Activated T-cell treated with anti-CD3 and anti-CD28 coated beads, Interleukin-2, amount 50 U/mL, for 4 hours (primary cell): ENCODE measurements around the gene PTPRB. TPM values are rescaled to one million over a fixed set of nuclear protein-coding genes. Genes with fewer than 3 reads are reported as not detected.
A peak's percentile ranks its signal among the peaks of the same experiment; 100 is the strongest.

Experiments used
- ATAC-seq, 2 donors: fragments of 200-7000 bp; cut with Tn5 transposase; one replicate each; pipeline ENCODE4 v1.10.0; 2021
- DNase-seq: peaks from one replicate; pipeline ENCODE4 v3.0.0-alpha.2; 2020
- H3K27me3 Mint-ChIP-seq: one replicate; pipeline ENCODE4 v1.8.0; 2021; ENCODE audit warnings: low read depth, mixed read lengths
- H3K36me3 Mint-ChIP-seq: one replicate; pipeline ENCODE4 v1.8.0; 2022; ENCODE audit warnings: mixed read lengths; ENCODE audit not compliant: insufficient read depth
- H3K4me1 Mint-ChIP-seq: one replicate; pipeline ENCODE4 v1.8.0; 2021; ENCODE audit warnings: low read depth, mixed read lengths
- H3K4me3 Mint-ChIP-seq: one replicate; pipeline ENCODE4 v1.8.0; 2021; ENCODE audit warnings: mild to moderate bottlenecking, moderate library complexity, mixed read lengths
- H3K9me3 Mint-ChIP-seq: one replicate; pipeline ENCODE4 v1.8.0; 2021; ENCODE audit warnings: mixed read lengths
- total RNA-seq, 3 donors: library from RNA; stranded (reverse); gene quantifications; one replicate each; pipeline ENCODE4 v1.2.1, GENCODE V29; 2021

PTPRB gene
- under 1 TPM; 0.05 to 0.11 (median 0.05) TPM for total RNA-seq

GRCh38 chr12:70637303-70638085, at the start of gene PTPRB:
Gene PTPRB, minus strand, starts transcription at chr12:70637429. Its CDS starts 34 bp downstream, at chr12:70637395.
- no peak for ATAC-seq
- H3K4me3 Mint-ChIP-seq, result no peak within 1 kb of the TSS
- no peaks in the 10 kb centered on the region for H3K4me1 Mint-ChIP-seq
- no peak for DNase-seq
- no peaks in the 10 kb centered on the region for H3K9me3 Mint-ChIP-seq
- H3K27me3 Mint-ChIP-seq, result peaks cover 4% of the 10 kb centered on the region
- no peaks in the 10 kb centered on the region for H3K36me3 Mint-ChIP-seq

GRCh38 chr12:70686907-70687306, 49.7 kb upstream of the PTPRB start:
- H3K4me1 Mint-ChIP-seq, result no peaks in the 10 kb centered on the region
- no peaks in the 10 kb centered on the region for H3K36me3 Mint-ChIP-seq
- peaks cover 4% of the 10 kb centered on the region for H3K27me3 Mint-ChIP-seq
- no peak overlapping the region for H3K4me3 Mint-ChIP-seq
- H3K9me3 Mint-ChIP-seq, result no peaks in the 10 kb centered on the region
- ATAC-seq (no peak), DNase-seq (no peak)

- no peak for ATAC-seq
- no peak for DNase-seq
- Mint-ChIP-seq H3K4me3 (no peak overlapping the region), H3K27me3 (peaks cover 4% of the 10 kb centered on the region), H3K4me1 (no peaks in the 10 kb centered on the region), H3K9me3 (no peaks in the 10 kb centered on the region), H3K36me3 (no peaks in the 10 kb centered on the region)
These were observed 49.1 kb upstream of the PTPRB start for GRCh38 chr12:70686299-70686698.

GRCh38 chr12:70683976-70684375, 46.7 kb upstream of the PTPRB start:
- Mint-ChIP-seq H3K36me3 (no peaks in the 10 kb centered on the region), H3K4me3 (no peak overlapping the region), H3K27me3 (peaks cover 6% of the 10 kb centered on the region), H3K4me1 (no peaks in the 10 kb centered on the region), H3K9me3 (no peaks in the 10 kb centered on the region)
- DNase-seq, result no peak
- no peak for ATAC-seq

- ATAC-seq, result no peak
- DNase-seq, result no peak
- H3K4me3 Mint-ChIP-seq, result no peak overlapping the region
- H3K27me3 Mint-ChIP-seq, result peaks cover 7% of the 10 kb centered on the region
- H3K9me3 Mint-ChIP-seq, result peaks cover 8% of the 10 kb centered on the region
- H3K36me3 Mint-ChIP-seq, result no peaks in the 10 kb centered on the region
- no peaks in the 10 kb centered on the region for H3K4me1 Mint-ChIP-seq
These were observed 34.5 kb upstream of the PTPRB start for GRCh38 chr12:70671698-70672097.

- Mint-ChIP-seq H3K4me1 (no peaks in the 10 kb centered on the region), H3K9me3 (peaks cover 6% of the 10 kb centered on the region), H3K27me3 (peaks cover 7% of the 10 kb centered on the region), H3K4me3 (no peak overlapping the region), H3K36me3 (no peaks in the 10 kb centered on the region)
- no peak for DNase-seq
- no peak for ATAC-seq
These were observed 33.7 kb upstream of the PTPRB start for GRCh38 chr12:70670948-70671347.

DNA sequence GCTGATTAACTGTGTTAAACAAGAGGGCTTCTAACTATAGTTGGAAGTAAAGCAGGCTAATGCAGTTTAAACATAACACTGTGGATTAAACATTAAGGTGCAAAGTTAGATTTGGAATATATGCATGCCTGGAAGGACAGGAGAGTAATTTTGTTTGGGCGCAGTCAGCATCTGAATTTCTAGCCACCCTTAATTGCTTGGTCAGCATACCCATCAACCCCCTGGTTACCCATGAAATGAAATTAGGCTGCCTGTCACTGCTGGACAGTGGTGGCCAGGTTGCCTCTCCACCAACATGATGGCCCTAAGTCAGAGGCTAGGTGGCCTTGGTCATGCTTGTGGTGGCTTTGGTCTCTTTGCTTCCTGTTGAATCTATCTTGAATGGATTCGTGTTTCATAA, 30.0 kb upstream of the PTPRB start:
- no peak for ATAC-seq
- Mint-ChIP-seq H3K36me3 (no peaks in the 10 kb centered on the region), H3K4me1 (no peaks in the 10 kb centered on the region), H3K27me3 (peaks cover 7% of the 10 kb centered on the region), H3K9me3 (no peaks in the 10 kb centered on the region), H3K4me3 (no peak overlapping the region)
- no peak for DNase-seq

DNA sequence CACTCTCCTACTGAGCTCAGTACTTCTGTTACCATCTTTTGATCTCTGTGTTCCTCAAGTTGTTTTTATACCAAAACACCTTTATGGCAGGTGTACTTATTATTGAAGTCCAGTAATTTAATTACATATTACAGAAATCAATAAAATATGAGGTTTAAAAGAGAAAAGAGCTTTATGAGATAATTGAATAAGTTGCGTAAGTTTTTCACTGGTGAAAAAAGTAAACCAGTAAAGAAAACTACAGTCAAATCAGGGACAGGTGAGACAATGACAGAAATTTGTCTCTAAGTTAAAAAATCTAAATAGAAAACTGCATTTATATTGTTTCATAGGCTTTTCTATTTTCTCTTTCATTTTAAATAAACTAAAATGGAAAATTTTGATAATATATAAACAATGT, 29.1 kb upstream of the PTPRB start:
- ATAC-seq (no peak), DNase-seq (no peak)
- H3K36me3 Mint-ChIP-seq, result no peaks in the 10 kb centered on the region
- H3K9me3 Mint-ChIP-seq, result no peaks in the 10 kb centered on the region
- H3K27me3 Mint-ChIP-seq, result peaks cover 7% of the 10 kb centered on the region
- no peak overlapping the region for H3K4me3 Mint-ChIP-seq
- H3K4me1 Mint-ChIP-seq, result peaks cover 4% of the 10 kb centered on the region

GRCh38 chr12:70664465-70664881, 27.2 kb upstream of the PTPRB start:
- peaks cover 4% of the 10 kb centered on the region for H3K4me1 Mint-ChIP-seq
- H3K4me3 Mint-ChIP-seq, result no peak overlapping the region
- peaks cover 7% of the 10 kb centered on the region for H3K27me3 Mint-ChIP-seq
- no peaks in the 10 kb centered on the region for H3K9me3 Mint-ChIP-seq
- DNase-seq (no peak), ATAC-seq (no peak)
- H3K36me3 Mint-ChIP-seq, result no peaks in the 10 kb centered on the region

GRCh38 chr12:70663838-70664237, 26.6 kb upstream of the PTPRB start:
- Mint-ChIP-seq H3K4me3 (no peak overlapping the region), H3K9me3 (no peaks in the 10 kb centered on the region), H3K27me3 (peaks cover 6% of the 10 kb centered on the region), H3K4me1 (peaks cover 4% of the 10 kb centered on the region), H3K36me3 (no peaks in the 10 kb centered on the region)
- no peak for DNase-seq
- no peak for ATAC-seq

GRCh38 chr12:70661466-70662161, 24.4 kb upstream of the PTPRB start:
- peaks cover 2% of the 10 kb centered on the region for H3K27me3 Mint-ChIP-seq
- no peak overlapping the region for H3K4me3 Mint-ChIP-seq
- peaks cover 4% of the 10 kb centered on the region for H3K4me1 Mint-ChIP-seq
- ATAC-seq, result peak in 1 of 2 donors; percentile 28
- no peaks in the 10 kb centered on the region for H3K36me3 Mint-ChIP-seq
- no peaks in the 10 kb centered on the region for H3K9me3 Mint-ChIP-seq
- DNase-seq, result no peak

GRCh38 chr12:70660620-70661219, 23.5 kb upstream of the PTPRB start:
- Mint-ChIP-seq H3K9me3 (no peaks in the 10 kb centered on the region), H3K4me1 (peaks cover 4% of the 10 kb centered on the region), H3K27me3 (peaks cover 2% of the 10 kb centered on the region), H3K36me3 (no peaks in the 10 kb centered on the region), H3K4me3 (no peak overlapping the region)
- ATAC-seq, result no peak
- no peak for DNase-seq

GRCh38 chr12:70660002-70660604, 22.9 kb upstream of the PTPRB start:
- H3K36me3 Mint-ChIP-seq, result no peaks in the 10 kb centered on the region
- peaks cover 4% of the 10 kb centered on the region for H3K4me1 Mint-ChIP-seq
- no peaks in the 10 kb centered on the region for H3K9me3 Mint-ChIP-seq
- no peak for DNase-seq
- H3K4me3 Mint-ChIP-seq, result no peak overlapping the region
- no peak for ATAC-seq
- H3K27me3 Mint-ChIP-seq, result peaks cover 2% of the 10 kb centered on the region

DNA sequence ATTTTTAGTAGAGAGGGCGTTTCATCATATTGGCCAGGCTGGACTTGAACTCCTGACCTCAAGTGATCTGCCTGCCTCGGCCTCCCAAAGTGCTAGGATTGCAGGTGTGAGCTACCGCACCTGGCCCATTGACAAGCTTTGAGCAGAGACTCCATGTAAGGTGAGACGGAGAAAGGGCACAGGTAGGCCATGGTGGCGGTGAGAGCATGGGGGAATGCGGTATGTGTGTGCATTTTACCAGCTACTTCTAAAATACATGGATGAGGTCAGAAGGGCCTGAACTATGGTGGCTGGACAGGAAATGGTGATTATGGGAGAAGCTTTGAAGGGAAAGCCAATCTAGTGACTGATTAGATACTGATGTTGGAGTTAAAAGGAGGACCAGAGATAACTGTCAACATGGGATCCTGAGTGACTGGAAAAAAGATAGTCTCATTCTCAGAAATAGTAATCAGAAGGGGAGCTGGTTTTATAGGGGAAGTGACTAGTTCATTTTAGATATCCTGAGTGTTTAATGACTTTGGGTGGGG, 21.9 kb upstream of the PTPRB start:
- no peak overlapping the region for H3K4me3 Mint-ChIP-seq
- ATAC-seq (no peak), DNase-seq (no peak)
- H3K27me3 Mint-ChIP-seq, result peaks cover 2% of the 10 kb centered on the region
- H3K4me1 Mint-ChIP-seq, result peaks cover 4% of the 10 kb centered on the region
- H3K36me3 Mint-ChIP-seq, result no peaks in the 10 kb centered on the region
- H3K9me3 Mint-ChIP-seq, result no peaks in the 10 kb centered on the region
